KBM-7 (cell line): ENCODE data around the gene TATDN3.
"Not testable (repeated sequence)": the region's sequence is repeated elsewhere in the genome, so short reads cannot be mapped to it uniquely, and the experiment has no call there.

Source experiments
- DNase-seq: peaks from one replicate; pipeline ENCODE4 v3.0.0-alpha.2; 2015
- in situ Hi-C: fragments of 300-500 bp; cut with MboI; formaldehyde crosslinking; loops from 2 replicates; pipeline ENCODE4 v1.14.3; 2020; ENCODE audit warnings: low sequenced_read_pairs, low pct_unique_long_range_greater_than_20kb, mixed read lengths

TATDN3 gene

GRCh38 chr1:212771341-212771740, 20.4 kb upstream of the TATDN3 start:
- DNase-seq, result no peak
- in situ Hi-C loops, result no loop called here

- in situ Hi-C loops, result no loop called here
- no peak for DNase-seq
Observed at GRCh38 chr1:212773011-212773410, 18.7 kb upstream of the TATDN3 start.

GRCh38 chr1:212774584-212774983, 17.1 kb upstream of the TATDN3 start:
- peak; percentile 77 for DNase-seq
- in situ Hi-C loops, result no loop called here

DNA sequence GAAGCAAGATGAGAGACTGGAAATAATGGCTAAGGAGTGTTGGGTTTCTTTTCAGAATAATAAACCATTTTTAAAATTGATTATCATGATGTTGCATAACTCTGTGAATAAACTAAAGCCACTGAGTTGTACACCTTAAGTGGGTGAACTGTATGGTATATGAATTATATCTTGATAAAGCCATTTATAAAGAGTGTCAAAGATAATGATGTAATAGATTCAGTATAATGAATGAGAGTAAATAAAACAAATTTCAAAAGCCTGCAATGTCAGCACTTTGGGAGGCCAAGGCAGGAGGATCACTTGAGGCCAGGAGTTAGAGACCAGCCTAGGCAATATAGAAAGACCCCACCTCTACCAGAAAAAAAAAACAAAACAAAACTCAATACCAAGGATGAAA, 16.5 kb upstream of the TATDN3 start:
- in situ Hi-C loops, result no loop called here
- no peak for DNase-seq

GRCh38 chr1:212777151-212777550, 14.5 kb upstream of the TATDN3 start:
- in situ Hi-C loops, result no loop called here
- peak; percentile 76 for DNase-seq

GRCh38 chr1:212779086-212779485, 12.6 kb upstream of the TATDN3 start:
- DNase-seq, in situ Hi-C loops: not testable (repeated sequence)

- in situ Hi-C loops, result no loop called here
- DNase-seq, result no peak
Observed at GRCh38 chr1:212780759-212781158, 10.9 kb upstream of the TATDN3 start.

DNA sequence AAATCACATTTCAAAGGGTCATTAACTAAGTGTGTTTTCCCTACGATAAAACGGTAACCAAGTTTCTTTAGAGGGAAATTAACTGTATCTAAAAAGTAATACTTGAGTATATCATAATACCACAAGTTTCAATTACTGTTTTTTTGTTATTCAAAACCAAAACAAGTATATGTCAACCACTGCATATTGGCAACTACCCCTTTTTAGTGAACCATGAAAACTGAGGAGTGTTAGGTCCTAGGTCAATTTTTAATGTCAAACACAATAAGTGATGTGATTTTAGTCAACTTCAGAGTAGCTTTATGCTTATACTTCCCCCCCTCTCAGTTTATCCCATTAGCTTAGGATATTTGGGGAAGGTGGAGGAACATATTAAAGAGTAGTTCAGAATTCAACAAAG, 10.5 kb upstream of the TATDN3 start:
- in situ Hi-C loops, result no loop called here

GRCh38 chr1:212782422-212783154, 9.1 kb upstream of the TATDN3 start:
- in situ Hi-C loops, result no loop called here
- peak; percentile 63 for DNase-seq

More for the DNA sequence above, 10.5 kb upstream of the TATDN3 start:
- no peak for DNase-seq

DNA sequence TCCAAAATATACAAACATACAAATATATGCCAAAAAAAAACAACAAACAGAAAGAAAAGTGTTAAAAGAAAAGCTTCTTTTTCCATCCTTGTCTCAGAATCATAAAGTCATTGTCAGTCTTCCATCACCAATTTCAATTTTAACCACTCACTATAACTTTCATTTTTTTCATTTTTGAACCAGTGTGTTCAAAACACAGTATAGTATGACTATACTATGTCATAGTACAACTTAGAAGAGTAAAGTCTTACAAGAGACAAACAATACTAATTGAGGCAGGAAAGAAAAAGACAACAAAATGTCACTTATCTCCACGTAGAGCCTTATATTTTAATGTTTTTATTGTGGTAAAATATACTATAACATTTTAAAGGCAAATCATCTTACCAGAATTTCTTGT, 7.7 kb upstream of the TATDN3 start:
- in situ Hi-C loops, result no loop called here

DNA sequence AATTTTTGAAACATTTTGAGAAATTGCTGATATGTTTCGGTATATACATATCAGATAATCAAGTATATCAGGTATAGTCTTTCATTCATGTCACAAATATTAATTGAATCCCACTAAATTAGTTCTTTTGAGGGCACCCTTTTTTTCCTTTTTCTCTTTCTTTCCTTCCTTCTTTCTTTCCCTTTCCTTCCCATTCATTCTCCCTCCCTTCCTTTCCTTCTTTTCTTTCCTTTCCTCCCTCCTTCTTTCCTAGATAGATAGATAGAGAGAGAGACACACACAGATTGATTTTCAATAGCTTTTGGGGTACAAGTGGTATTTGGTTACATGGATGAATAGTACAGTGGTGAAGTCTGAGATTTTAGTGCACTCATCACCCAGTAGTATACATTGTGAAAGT, 5.8 kb upstream of the TATDN3 start:
- DNase-seq, result no peak
- in situ Hi-C loops, result no loop called here

More for the DNA sequence above, 7.7 kb upstream of the TATDN3 start:
- no peak for DNase-seq

DNA sequence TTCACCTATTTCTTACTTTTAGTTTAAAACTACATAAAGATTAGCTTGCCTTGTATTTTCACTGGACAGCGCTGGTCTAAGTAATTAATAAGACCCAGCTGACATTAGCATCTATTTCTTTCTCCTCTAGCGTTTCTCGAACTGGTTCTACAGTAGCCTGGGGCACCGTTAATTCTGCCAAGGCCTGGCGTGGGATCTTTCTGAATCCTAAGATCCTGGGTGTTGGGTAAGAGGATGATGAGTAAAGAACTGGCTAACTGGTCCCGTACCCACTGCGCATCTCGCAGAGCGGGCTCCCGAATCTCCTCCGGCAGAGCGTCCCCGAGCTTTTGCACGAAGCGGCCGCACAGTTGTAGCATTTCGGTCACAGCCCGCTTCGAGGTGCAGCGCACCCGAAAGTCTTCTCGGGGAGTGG, 426 bp upstream of the TATDN3 start:
- in situ Hi-C loops, result no loop called here
- DNase-seq, result no peak

GRCh38 chr1:212792396-212792908, 758 bp downstream of the TATDN3 start:
- in situ Hi-C loops, result no loop called here
- DNase-seq, result no peak

GRCh38 chr1:212794561-212795014, 2.9 kb downstream of the TATDN3 start:
- in situ Hi-C loops, result no loop called here

DNA sequence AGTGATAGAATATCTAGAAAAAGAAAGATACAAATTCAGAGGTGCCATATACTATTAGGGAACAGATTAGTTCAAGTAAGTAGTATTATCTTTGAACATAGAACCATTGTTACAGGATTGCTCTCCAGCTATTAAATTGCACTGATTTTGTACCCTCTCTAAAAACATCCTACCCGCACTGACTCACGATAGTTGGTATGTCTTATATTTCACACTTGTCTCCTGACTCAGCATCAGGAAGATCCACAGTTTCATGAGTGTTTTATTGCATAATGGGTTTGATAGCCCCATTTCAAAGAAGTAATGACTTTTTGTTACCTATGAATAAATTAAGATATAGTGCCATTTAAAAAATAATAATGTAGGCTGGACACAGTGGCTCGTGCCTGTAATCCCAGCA, 6.0 kb downstream of the TATDN3 start:
- in situ Hi-C loops, result no loop called here
- DNase-seq, result no peak

More at GRCh38 chr1:212794561-212795014, 2.9 kb downstream of the TATDN3 start:
- peak; percentile 85 for DNase-seq

DNA sequence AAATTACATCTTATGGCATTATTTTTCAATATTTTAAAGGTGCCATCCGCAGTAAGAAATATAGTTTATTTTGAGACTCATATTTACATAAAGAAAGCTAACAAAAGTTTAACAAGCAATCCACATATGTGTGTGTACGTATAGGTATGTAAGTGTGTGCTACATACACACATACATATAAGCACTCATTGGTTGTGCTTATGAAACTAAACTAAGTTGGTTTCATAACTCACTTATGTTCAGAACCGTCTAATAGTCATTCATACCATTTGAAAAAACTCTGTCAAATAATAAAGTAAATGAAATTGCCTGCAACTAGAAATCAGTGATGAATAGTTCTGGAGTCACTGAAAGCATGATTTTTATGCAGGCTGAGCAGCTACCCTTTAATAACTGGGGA, 14.1 kb downstream of the TATDN3 start:
- in situ Hi-C loops, result no loop called here
- DNase-seq, result no peak

- peak; percentile 58 for DNase-seq
- in situ Hi-C loops, result no loop called here
Observed at GRCh38 chr1:212814537-212815334, 23.0 kb downstream of the TATDN3 start.

- no peak for DNase-seq
- in situ Hi-C loops, result no loop called here
Observed at GRCh38 chr1:212816567-212817278, 25.0 kb downstream of the TATDN3 start.

- in situ Hi-C loops, result no loop called here
- peak; percentile 33 for DNase-seq
Observed at GRCh38 chr1:212819726-212820125, 28.0 kb downstream of the TATDN3 start.

DNA sequence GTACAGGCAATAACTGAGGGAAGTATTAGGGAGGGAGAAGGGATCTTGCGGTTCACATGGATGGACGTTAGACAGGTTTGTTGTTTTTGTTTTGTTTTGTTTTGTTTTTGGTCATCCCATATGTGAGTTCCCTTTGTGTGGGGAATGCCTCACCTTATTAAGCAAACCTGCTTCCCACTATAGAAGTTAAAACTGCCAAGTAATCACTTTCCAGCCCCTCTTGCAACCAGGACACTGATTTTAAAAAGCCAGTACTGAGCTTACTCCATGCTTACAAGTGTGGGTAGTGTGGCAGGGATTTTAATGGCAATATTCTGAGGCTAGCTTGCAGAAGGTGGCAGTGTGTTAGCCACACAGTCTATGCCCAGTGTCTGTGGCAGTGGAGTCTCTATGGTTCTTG, 29.3 kb downstream of the TATDN3 start:
- DNase-seq, result no peak
- in situ Hi-C loops, result no loop called here
